HL-60 (cell line): ENCODE measurements around the gene TFAP2A.

Experiments
- DNase-seq, 2 experiments: peaks; one replicate each; pipeline ENCODE4 v3.0.0-alpha.2; 2010 to 2020; ENCODE audit warnings: low read depth in 1 of 2, low spot score in 1 of 2
- H3K27ac ChIP-seq: fragments of 250-450 bp; sonication (Bioruptor Pico); replicated peaks from 2 replicates; pipeline ENCODE4 v1.5.1; 2020; ENCODE audit warnings: mild to moderate bottlenecking, moderate library complexity
- H3K27me3 ChIP-seq: fragments of 250-450 bp; sonication (Bioruptor Pico); 2 replicates; pipeline ENCODE4 v1.5.1; 2021; ENCODE audit warnings: mild to moderate bottlenecking, moderate library complexity; ENCODE audit not compliant: insufficient read depth, poor library complexity, severe bottlenecking
- H3K4me3 ChIP-seq: replicated peaks from 2 replicates; pipeline ENCODE4 v1.5.1; 2011; ENCODE audit warnings: mild to moderate bottlenecking, control low read depth, low read length; ENCODE audit not compliant: insufficient read depth
- GABPA ChIP-seq: IDR thresholded peaks from 2 replicates; pipeline ENCODE4 v1.6.1; 2012; ENCODE audit warnings: low read depth
- POLR2AphosphoS5 ChIP-seq: IDR thresholded peaks from 2 replicates; pipeline ENCODE4 v1.6.1; 2012; ENCODE audit warnings: low read depth
- SPI1 ChIP-seq: IDR thresholded peaks from 2 replicates; pipeline ENCODE4 v1.6.1; 2012; ENCODE audit warnings: low read depth, mild to moderate bottlenecking, borderline replicate concordance
- TF ChIP-seq, protein P1 (sequence below): IDR thresholded peaks from 2 replicates; pipeline ENCODE4 v1.6.1; 2012; ENCODE audit warnings: low read depth; ENCODE audit not compliant: insufficient replicate concordance
- TF ChIP-seq, protein P2 (sequence below): IDR thresholded peaks from one replicate; pipeline ENCODE4 v1.5.1; 2011; ENCODE audit warnings: low read length, control low read depth, inconsistent platforms; ENCODE audit not compliant: insufficient read depth

The TFAP2A gene

DNA sequence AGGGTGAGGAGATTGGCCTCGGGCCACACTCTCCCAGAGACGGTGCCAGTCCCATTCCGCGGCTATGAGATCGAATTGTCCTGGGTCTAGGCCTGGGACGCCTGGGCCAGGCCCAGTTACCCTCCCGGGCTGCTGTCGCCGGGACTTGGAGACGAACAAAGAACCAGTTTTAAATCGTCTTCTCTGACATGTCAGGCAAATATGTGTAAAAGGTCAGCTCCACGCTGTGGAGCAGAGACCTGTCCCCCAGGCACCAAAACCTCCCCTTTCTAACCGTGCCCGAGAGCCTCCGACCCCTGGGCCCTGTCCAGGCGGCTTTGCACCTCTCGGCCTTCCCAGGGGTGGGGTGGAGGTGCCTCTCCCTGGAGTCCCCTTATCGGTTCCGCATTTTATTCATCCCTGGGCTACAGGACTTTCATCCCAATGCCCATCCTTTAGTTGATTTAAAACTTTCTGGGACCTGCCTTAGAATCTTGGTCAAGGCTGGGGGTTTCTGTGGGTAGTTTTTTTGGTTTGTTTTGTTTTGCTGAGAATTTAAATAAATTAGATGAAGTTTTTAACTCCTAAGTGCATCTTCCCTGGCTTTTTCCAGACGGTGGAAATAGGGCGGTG lies 5.8 kb upstream of the TFAP2A start:
- TF ChIP-seq GABPA, result no peak
- TF ChIP-seq, protein P1, sequence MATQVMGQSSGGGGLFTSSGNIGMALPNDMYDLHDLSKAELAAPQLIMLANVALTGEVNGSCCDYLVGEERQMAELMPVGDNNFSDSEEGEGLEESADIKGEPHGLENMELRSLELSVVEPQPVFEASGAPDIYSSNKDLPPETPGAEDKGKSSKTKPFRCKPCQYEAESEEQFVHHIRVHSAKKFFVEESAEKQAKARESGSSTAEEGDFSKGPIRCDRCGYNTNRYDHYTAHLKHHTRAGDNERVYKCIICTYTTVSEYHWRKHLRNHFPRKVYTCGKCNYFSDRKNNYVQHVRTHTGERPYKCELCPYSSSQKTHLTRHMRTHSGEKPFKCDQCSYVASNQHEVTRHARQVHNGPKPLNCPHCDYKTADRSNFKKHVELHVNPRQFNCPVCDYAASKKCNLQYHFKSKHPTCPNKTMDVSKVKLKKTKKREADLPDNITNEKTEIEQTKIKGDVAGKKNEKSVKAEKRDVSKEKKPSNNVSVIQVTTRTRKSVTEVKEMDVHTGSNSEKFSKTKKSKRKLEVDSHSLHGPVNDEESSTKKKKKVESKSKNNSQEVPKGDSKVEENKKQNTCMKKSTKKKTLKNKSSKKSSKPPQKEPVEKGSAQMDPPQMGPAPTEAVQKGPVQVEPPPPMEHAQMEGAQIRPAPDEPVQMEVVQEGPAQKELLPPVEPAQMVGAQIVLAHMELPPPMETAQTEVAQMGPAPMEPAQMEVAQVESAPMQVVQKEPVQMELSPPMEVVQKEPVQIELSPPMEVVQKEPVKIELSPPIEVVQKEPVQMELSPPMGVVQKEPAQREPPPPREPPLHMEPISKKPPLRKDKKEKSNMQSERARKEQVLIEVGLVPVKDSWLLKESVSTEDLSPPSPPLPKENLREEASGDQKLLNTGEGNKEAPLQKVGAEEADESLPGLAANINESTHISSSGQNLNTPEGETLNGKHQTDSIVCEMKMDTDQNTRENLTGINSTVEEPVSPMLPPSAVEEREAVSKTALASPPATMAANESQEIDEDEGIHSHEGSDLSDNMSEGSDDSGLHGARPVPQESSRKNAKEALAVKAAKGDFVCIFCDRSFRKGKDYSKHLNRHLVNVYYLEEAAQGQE, result no peak
- no peak for TF ChIP-seq SPI1
- TF ChIP-seq POLR2AphosphoS5, result no peak
- TF ChIP-seq, protein P2, sequence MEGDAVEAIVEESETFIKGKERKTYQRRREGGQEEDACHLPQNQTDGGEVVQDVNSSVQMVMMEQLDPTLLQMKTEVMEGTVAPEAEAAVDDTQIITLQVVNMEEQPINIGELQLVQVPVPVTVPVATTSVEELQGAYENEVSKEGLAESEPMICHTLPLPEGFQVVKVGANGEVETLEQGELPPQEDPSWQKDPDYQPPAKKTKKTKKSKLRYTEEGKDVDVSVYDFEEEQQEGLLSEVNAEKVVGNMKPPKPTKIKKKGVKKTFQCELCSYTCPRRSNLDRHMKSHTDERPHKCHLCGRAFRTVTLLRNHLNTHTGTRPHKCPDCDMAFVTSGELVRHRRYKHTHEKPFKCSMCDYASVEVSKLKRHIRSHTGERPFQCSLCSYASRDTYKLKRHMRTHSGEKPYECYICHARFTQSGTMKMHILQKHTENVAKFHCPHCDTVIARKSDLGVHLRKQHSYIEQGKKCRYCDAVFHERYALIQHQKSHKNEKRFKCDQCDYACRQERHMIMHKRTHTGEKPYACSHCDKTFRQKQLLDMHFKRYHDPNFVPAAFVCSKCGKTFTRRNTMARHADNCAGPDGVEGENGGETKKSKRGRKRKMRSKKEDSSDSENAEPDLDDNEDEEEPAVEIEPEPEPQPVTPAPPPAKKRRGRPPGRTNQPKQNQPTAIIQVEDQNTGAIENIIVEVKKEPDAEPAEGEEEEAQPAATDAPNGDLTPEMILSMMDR, result no peak

DNA sequence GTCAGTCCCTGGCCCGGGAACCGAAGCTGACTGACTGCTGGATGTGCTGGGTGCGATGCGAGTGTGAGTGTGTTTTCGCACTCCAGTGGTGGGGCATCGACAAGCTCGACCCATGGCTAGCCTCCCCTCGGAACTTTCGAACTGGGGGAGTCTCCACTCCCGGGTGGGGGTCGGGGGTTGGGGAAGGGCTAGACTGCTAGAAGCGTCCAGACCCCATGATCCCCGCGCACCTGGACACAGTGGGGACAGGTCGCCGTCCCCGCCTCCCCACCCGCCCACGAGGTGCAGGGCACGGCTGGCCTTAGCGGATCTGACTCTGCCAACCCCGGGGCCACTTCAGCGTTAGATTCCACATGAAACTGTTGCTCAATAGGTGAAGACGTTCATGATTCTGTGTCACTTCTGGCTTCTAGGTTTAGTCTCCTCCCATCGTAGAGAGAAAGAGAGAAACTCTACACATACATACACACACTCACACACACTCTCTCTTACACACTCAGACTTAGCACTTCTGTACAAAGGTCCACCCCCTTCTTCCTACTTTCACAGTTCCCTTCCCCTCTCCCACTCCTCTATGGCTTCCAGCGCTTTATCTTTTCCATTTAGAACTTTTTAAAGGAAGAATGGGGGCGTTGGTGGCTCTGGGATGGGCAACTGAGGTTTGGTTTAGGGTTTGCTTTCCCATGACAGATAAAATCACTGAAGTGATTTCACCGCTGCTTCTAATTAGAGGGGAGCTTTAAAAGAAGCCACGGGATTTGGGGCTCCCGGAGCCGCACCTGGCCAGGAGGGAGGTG lies 5.1 kb upstream of the TFAP2A start:
- H3K4me3 ChIP-seq, result peak overlapping the region; percentile 27
- no peak overlapping the region for H3K27ac ChIP-seq
- DNase-seq, result peak in 1 of 2 experiments; percentile 29
- no peak for TF ChIP-seq GABPA
- peaks cover 97% of the 10 kb centered on the region for H3K27me3 ChIP-seq

More for the DNA sequence above, 5.8 kb upstream of the TFAP2A start:
- no peak for DNase-seq
- no peak overlapping the region for H3K4me3 ChIP-seq
- no peak overlapping the region for H3K27ac ChIP-seq
- H3K27me3 ChIP-seq, result peaks cover 97% of the 10 kb centered on the region

DNA sequence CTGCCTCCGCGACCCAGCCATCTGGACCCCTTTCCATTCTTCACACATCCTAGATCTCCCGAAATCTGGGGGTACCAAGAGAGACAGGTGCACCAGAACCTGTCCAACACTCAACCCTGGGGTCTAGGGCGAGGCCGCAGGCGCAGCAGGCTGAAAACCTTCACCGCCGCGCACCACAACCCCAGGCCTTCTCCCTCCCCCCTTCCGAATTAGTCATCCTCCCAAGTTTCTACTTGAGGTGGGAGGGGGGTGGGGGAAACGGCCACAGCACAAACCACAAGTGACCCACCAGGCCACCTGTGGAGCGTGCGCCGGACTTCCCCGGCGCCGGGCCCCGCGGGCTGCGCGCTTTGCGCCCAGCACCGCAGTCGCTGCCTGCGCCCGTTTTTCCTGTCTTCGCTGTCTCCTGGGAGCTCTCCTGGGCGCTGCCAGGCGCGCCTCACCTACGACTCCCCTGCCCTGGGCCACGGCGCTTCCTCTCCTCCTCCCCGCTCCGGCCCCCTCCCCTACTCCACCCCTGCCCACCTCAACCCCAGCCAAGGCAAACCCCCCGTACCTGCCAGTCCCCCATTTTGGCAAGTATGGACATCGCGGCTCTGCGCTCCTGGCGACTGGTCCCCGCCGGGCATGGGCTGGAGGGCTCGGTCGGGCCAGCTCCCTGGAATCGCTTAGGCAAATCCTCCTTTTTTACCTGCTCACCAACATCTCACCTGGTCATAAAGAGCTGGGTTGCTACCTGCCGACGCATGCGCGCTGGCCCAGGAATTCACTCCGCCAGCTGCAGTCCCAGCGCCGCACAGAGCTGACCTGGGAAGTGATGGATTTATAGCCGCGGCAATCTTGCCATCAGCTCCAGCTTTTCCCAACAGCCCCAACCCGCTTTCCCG lies 4.2 kb upstream of the TFAP2A start:
- Histone ChIP-seq H3K4me3 (peak overlapping the region; percentile 27), H3K27ac (no peak overlapping the region)

More for the DNA sequence above, 4.2 kb upstream of the TFAP2A start:
- no peak for TF ChIP-seq SPI1
- no peak for TF ChIP-seq POLR2AphosphoS5
- TF ChIP-seq, protein P2, result no peak
- no peak for TF ChIP-seq GABPA
- TF ChIP-seq, protein P1, result no peak
- peaks cover 97% of the 10 kb centered on the region for H3K27me3 ChIP-seq
- no peak for DNase-seq
